HG03196 (cell line): ENCODE results near the gene SLC37A1.

ENCODE experiments used
- ATAC-seq: cut with Tn5 transposase; IDR thresholded peaks from one replicate; pipeline ENCODE4 v1.9.1; 2021; ENCODE audit not compliant: unreplicated experiment

SLC37A1 gene

GRCh38 chr21:42572906-42573495 is 59.3 kb downstream of the SLC37A1 start:
- ATAC-seq = no peak

- ATAC-seq = no peak
Observed at GRCh38 chr21:42574234-42575027, 60.8 kb downstream of the SLC37A1 start.

DNA sequence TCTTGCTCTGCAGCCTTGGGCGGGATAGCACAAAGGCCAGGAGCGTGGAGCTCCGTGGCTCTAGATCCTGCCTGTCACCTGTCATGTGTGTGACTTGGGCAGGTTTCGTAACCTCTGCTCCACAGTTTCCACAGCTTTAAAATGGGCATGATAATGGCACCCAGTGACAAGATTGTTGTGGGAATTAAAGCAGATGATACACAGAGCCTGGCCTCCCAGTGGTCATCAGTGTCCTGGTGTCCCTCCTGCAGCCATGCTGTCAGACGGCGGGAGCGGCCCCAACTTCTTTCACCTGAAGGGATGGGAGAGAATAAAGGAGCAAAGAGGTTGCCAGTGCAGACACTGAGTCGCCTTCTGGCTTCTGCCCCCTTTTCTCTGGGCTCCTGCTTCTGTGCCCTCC is 61.5 kb downstream of the SLC37A1 start:
- ATAC-seq = no peak

DNA sequence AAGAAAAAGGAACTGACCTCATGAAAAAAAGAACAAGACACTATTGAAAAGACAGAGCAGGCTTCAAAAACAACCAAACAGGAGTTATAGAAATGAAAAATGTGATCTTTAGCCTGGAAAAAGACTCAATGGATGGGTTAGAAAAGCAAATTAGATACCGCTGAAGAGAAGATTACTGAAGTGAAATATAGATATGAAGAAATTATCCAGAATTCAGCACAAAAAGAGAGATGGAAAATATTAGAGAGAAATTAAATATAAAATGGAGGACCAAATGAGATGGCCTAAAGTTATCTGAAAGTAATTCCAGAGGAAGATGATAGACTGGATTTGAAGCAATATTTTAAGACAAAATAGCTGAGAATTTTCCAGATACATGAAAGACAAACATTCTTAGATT is 63.0 kb downstream of the SLC37A1 start:
- no peak for ATAC-seq

- no peak for ATAC-seq
Observed at GRCh38 chr21:42578034-42578433, 64.4 kb downstream of the SLC37A1 start.

DNA sequence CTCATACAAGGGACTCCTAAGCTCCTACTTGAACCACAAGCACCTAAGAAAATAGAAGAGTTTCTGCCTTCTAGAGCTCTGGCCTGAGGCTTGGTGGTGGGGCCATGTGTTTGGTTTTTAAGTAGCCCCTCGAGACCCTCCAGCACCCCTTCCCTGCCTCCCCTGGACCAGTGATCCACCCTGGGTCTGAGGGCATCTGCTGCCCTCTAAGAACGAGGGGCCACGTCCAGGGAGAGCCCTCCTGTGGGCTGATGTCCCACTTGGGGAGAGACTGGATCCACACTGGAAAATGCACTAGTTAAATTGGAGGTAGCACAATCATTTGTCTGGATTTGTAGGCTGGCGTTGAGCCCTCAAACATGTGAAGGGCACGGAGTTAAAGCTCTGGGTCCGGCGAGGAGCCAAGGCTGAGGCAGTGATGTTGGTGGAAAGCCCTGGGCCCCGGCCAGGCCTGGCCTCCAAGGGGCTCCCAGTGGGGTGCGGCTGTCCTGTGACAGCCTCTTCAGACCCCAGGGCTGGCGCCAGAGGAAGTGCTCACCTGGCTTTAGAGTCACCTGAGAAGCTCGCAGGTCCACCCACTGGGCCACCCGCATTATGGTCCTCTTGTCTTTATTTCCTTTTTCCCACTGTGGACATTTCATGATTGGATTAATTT is 65.2 kb downstream of the SLC37A1 start:
- no peak for ATAC-seq

DNA sequence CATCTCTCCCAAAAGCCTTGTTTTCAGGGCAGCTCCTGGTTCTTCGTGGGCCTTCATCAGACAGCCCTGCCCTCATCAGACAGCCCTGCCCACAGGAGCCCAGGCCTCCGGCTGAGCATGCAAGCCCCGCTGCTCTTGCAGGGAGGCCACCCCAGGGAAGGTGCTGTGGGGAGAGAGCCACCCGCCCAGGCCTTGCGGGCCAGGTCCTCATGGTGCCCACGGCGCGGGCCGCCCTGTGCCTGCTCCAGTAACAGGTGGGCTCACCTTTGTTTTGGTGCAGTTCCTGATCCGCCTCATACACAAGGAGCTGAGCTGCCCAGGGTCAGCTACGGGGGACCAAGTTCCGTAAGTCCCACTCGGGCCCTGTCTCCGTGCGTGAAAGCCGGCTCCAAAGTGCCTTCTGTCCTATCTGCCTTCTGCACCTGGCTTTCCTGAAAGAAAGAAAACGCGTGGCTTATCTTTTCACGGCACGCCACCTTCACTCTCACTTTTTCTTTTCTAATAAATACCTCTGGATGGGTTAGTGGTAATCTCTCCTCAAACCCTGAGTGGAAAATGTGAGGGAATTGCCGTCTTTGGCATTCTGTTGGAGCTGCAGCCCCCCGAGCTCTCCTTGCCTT is 65.9 kb downstream of the SLC37A1 start:
- no peak for ATAC-seq

- ATAC-seq = no peak
Observed at GRCh38 chr21:42580076-42580792, 66.6 kb downstream of the SLC37A1 start.

DNA sequence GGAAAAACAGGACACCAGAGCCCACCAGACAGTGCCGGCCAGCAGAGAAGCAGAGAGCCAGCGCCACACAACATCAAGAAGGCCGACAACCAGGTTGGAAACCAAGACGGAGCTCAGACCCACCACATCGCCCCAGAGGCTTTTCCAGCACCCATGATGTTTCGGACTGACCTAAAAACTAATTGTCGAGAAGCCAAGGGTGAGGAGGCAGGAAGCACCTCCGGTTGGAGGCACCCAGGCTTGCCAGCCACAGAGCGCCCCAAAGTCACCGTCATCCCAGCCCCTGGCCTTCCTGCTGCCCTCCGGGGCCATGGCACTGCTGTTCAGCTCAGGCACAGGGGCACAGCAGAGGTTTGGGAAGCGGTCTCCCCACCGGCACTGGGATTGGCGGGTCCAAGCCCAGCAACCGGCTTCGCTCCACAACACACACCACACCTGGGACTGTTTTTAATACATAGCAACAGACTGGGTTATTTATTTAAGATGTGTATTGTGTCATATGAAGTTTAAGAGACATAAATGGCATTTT is 67.2 kb downstream of the SLC37A1 start:
- no peak for ATAC-seq

- no peak for ATAC-seq
Observed at GRCh38 chr21:42581336-42581992, 67.8 kb downstream of the SLC37A1 start.

GRCh38 chr21:42581993-42582786 is 68.5 kb downstream of the SLC37A1 start:
- no peak for ATAC-seq

DNA sequence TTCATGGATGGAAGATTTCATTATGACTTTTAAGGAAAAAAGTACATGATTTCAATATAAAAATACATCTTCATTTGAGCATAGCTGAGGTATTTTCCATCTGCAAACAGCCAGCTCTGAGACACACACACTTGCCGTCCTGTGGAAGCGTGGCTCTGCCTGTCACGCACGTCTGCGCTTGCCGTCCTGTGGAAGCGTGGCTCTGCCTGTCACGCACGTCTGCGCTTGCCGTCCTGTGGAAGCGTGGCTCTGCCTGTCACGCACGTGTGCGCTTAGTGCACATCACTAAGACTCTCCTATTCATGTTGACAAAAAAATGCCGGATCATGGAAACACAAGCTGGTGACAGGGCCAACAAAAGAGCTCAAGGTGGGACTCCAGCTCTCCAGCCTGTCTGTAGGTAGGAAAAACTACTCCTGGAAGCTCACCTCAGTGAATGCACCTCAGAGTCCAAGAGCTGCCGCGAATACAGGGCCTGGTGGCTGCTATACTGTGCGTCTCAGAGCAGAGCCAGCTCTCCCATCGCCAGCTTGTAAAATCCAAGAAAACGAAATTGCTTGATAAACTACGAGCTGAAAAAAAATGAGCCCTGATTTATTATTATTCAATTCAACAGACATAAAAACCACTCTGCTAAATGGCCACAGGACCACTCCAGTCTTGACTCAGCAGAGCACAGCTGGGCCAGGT is 69.3 kb downstream of the SLC37A1 start:
- ATAC-seq = no peak

DNA sequence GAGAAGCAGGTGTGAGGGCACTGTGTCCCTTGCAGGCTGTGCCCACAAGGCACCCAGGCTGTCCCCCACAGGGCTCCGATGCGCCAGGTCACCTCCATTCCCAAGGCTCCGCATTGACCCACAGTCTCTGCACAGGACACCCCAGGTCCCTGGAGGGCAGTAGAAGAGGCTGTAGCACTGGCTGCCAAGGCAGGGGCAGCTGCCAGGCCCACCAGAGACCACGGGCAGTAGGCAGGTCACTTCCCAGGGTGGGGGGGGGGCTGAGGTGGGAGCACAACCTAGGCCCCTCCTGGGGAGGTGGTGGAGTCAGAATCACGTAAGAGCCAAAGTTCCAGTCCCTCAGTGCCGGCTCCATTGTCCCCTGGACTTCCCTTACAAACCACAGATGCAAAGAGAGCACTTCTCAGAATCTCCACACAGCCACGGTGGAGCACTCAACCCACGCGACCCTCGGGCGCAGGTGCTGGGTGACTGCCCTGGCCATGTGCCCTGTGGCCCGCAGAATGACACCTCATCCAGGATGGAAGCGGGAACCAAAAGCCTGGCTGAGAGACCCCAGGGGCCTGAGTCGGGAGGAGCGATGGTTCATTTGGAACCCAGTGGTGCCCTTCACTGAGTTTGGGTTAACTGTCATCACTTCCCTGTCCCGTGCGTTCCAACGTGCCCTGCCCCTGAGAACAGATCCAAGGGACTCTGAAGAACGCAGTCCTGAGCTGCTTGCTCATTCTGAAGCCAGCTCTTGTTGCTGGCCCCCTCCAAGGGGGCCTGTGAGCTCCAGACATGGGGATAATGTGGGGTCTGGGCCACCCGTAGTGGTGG is 70.0 kb downstream of the SLC37A1 start:
- ATAC-seq = no peak

- no peak for ATAC-seq
Observed at GRCh38 chr21:42584296-42584641, 70.6 kb downstream of the SLC37A1 start.

- no peak for ATAC-seq
Observed at GRCh38 chr21:42585881-42586280, 72.2 kb downstream of the SLC37A1 start.

DNA sequence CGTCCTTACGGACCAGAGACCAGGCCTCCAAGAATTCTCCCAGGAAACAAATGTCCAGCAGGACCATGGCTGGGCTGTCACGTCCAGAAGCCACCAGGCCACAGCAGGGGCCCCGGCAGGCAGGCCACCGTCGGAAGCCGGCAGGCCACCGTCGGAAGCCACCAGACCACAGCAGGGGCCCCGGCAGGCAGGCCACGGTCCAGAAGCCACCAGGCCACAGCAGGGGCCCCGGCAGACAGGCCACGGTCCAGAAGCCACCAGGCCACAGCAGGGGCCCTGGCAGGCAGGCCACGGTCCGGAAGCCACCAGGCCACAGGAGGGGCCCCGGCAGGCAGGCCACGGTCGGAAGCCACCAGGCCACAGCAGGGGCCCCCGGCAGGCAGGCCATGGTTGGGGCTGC is 72.8 kb downstream of the SLC37A1 start:
- no peak for ATAC-seq

DNA sequence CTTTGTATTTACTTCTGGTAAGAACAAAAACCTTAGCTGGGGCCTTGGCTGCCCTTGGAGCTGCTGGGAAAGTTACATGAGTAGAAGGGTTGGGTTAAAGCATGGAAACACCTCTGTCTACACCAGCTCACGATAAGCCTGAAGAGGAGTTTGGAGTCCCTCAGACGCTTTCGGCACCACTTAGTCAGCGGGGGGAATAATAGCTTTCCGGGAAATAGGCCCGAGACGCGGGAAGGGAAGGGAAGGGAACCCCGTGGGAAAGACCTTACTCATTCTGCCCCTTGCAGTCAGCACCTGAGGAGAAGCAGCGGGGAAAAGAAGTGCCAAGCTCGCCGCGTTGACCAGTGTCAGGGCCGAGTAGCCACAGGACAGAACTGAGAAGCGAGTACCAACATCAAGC is 73.4 kb downstream of the SLC37A1 start:
- ATAC-seq = no peak

- ATAC-seq = no peak
Observed at GRCh38 chr21:42590431-42591131, 76.9 kb downstream of the SLC37A1 start.
